WTC11 (cell line): ENCODE data around the gene C1QTNF6. TPM values are rescaled to one million over a fixed set of nuclear protein-coding genes. Genes with fewer than 3 reads are reported as not detected.

ENCODE experiments used
- ATAC-seq: fragments of 200-7000 bp; cut with Tn5 transposase; 2 replicates; pipeline ENCODE4 v1.10.0; 2021; ENCODE audit warnings: mild to moderate bottlenecking, moderate library complexity
- CTCF ChIA-PET: fragments of 300-600 bp; sonication (Branson Sonifier 250); formaldehyde crosslinking; loops from one replicate; lab custom pipeline; 2021; ENCODE audit warnings: antibody characterized with exemption; lab: Charles Lee
- POLR2A ChIA-PET: fragments of 350-600 bp; sonication (Branson Sonifier 250); formaldehyde crosslinking; loops from one replicate; lab custom pipeline; 2021; ENCODE audit warnings: antibody characterized with exemption; lab: Charles Lee
- DNase-seq: peaks from one replicate; pipeline ENCODE4 v3.0.0; 2021; ENCODE audit warnings: low spot score
- H3K27ac Mint-ChIP-seq: 2 replicates; pipeline ENCODE4 v1.8.0; 2021; ENCODE audit warnings: mixed read lengths
- H3K27me3 Mint-ChIP-seq: 2 replicates; pipeline ENCODE4 v1.8.0; 2021; ENCODE audit warnings: low read depth, mild to moderate bottlenecking, moderate library complexity, mixed read lengths
- H3K36me3 Mint-ChIP-seq: 2 replicates; pipeline ENCODE4 v1.8.0; 2021; ENCODE audit warnings: mixed read lengths
- H3K4me1 Mint-ChIP-seq: 2 replicates; pipeline ENCODE4 v1.8.0; 2022; ENCODE audit warnings: mixed read lengths
- H3K4me3 Mint-ChIP-seq: 2 replicates; pipeline ENCODE4 v1.8.0; 2021; ENCODE audit warnings: mild to moderate bottlenecking, moderate library complexity, mixed read lengths
- H3K9me3 Mint-ChIP-seq: 2 replicates; pipeline ENCODE4 v1.8.0; 2021; ENCODE audit warnings: mixed read lengths
- GABPB1 ChIP-seq: sonication (generic); formaldehyde crosslinking; IDR thresholded peaks from 2 replicates; pipeline ENCODE4 v1.8.1; 2023; ENCODE audit warnings: mild to moderate bottlenecking, missing genetic modification reagents
- IRF2 ChIP-seq: sonication (generic); formaldehyde crosslinking; IDR thresholded peaks from 2 replicates; pipeline ENCODE4 v1.8.0; 2022; ENCODE audit warnings: low read depth, missing genetic modification reagents, borderline replicate concordance
- KAT7 ChIP-seq: sonication (generic); formaldehyde crosslinking; IDR thresholded peaks from 2 replicates; pipeline ENCODE4 v1.8.1; 2023; ENCODE audit warnings: missing genetic modification reagents, mild to moderate bottlenecking, borderline replicate concordance
- NFATC4 ChIP-seq: fragments of 250-450 bp; sonication (Bioruptor Pico); IDR thresholded peaks from 2 replicates; pipeline ENCODE4 v1.9.0; 2021; ENCODE audit warnings: mild to moderate bottlenecking
- NFYB ChIP-seq: sonication (generic); formaldehyde crosslinking; conservative IDR thresholded peaks from 2 replicates; pipeline ENCODE4 v1.8.0; 2022; ENCODE audit warnings: low read depth, missing genetic modification reagents
- NR2C2 ChIP-seq: sonication (generic); formaldehyde crosslinking; IDR thresholded peaks from 2 replicates; pipeline ENCODE4 v1.8.0; 2022; ENCODE audit warnings: mild to moderate bottlenecking, missing genetic modification reagents
- RORB ChIP-seq: fragments of 250-450 bp; sonication (Bioruptor Pico); IDR thresholded peaks from 2 replicates; pipeline ENCODE4 v1.9.0; 2021; ENCODE audit warnings: mild to moderate bottlenecking
- ZNF263 ChIP-seq: sonication (generic); formaldehyde crosslinking; IDR thresholded peaks from 2 replicates; pipeline ENCODE4 v1.8.1; 2022; ENCODE audit warnings: low read depth, mild to moderate bottlenecking, moderate library complexity, missing genetic modification reagents
- ZNF396 ChIP-seq: fragments of 250-450 bp; sonication (Bioruptor Pico); IDR thresholded peaks from 2 replicates; pipeline ENCODE4 v1.8.0; 2021; ENCODE audit warnings: mild to moderate bottlenecking, moderate library complexity, borderline replicate concordance
- ZNF423 ChIP-seq: fragments of 250-450 bp; sonication (Bioruptor Pico); IDR thresholded peaks from 2 replicates; pipeline ENCODE4 v2.1.2; 2022; ENCODE audit warnings: mild to moderate bottlenecking, moderate library complexity
- total RNA-seq: library from RNA; stranded (reverse); gene quantifications from 3 replicates; pipeline ENCODE4 v1.2.3, GENCODE V29; 2021
- TF ChIP-seq, protein P1 (sequence below): fragments of 250-450 bp; sonication (Bioruptor Pico); IDR thresholded peaks from 2 replicates; pipeline ENCODE4 v2.1.2; 2022; ENCODE audit warnings: mild to moderate bottlenecking, moderate library complexity
- TF ChIP-seq, protein P2 (sequence below): sonication (generic); formaldehyde crosslinking; IDR thresholded peaks from 2 replicates; pipeline ENCODE4 v1.8.1; 2023; ENCODE audit warnings: mild to moderate bottlenecking, missing genetic modification reagents
- TF ChIP-seq, protein P3 (sequence below): sonication (generic); formaldehyde crosslinking; IDR thresholded peaks from 2 replicates; pipeline ENCODE4 v1.8.0; 2023; ENCODE audit warnings: mild to moderate bottlenecking, missing genetic modification reagents
- TF ChIP-seq, protein P4 (sequence below): sonication (generic); formaldehyde crosslinking; conservative IDR thresholded peaks from 2 replicates; pipeline ENCODE4 v1.8.1; 2023; ENCODE audit warnings: mild to moderate bottlenecking, low read depth, missing genetic modification reagents, moderate library complexity
- TF ChIP-seq, protein P5 (sequence below): sonication (generic); formaldehyde crosslinking; IDR thresholded peaks from 2 replicates; pipeline ENCODE4 v1.8.1; 2022; ENCODE audit warnings: low read depth, missing genetic modification reagents, borderline replicate concordance
- TF ChIP-seq, protein P6 (sequence below): sonication (generic); formaldehyde crosslinking; conservative IDR thresholded peaks from 2 replicates; pipeline ENCODE4 v1.8.1; 2022; ENCODE audit warnings: mild to moderate bottlenecking, missing genetic modification reagents
- TF ChIP-seq, protein P7 (sequence below): sonication (generic); formaldehyde crosslinking; IDR thresholded peaks from 2 replicates; pipeline ENCODE4 v1.8.0; 2022; ENCODE audit warnings: missing genetic modification reagents

The C1QTNF6 gene
- total RNA-seq, 1 experiment from 2014 or later, result 5.9 TPM

DNA sequence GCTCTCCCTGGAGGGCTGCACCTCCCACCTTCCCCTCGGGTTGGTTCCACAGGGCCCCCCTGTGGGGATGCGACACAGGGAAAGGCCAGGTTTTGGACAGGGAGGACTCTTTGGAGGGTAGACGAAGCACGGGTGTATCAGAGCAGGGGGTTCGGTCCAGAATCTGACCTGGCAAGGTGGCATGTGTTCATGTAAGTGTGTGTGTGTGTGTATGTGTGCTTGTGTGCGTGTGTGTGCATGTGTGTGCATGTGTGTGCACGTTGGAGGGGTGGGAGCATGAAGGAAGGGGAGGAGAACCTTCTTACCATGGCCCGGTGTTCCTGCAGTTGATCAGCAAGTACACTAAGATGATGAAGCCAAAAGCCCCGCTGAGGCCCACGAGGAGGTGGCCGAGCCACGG is 53.0 kb downstream of the C1QTNF6 start:
- no peak for TF ChIP-seq NR2C2
- no peak for TF ChIP-seq KAT7 (CRISPR knock-in tag)
- TF ChIP-seq ZNF423 (CRISPR knock-in tag), result no peak
- TF ChIP-seq, protein P1, sequence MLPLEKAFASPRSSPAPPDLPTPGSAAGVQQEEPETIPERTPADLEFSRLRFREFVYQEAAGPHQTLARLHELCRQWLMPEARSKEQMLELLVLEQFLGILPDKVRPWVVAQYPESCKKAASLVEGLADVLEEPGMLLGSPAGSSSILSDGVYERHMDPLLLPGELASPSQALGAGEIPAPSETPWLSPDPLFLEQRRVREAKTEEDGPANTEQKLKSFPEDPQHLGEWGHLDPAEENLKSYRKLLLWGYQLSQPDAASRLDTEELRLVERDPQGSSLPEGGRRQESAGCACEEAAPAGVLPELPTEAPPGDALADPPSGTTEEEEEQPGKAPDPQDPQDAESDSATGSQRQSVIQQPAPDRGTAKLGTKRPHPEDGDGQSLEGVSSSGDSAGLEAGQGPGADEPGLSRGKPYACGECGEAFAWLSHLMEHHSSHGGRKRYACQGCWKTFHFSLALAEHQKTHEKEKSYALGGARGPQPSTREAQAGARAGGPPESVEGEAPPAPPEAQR (CRISPR knock-in tag), result no peak
- no peak for TF ChIP-seq NFATC4 (CRISPR knock-in tag)
- TF ChIP-seq GABPB1 (CRISPR knock-in tag), result no peak
- TF ChIP-seq, protein P2, sequence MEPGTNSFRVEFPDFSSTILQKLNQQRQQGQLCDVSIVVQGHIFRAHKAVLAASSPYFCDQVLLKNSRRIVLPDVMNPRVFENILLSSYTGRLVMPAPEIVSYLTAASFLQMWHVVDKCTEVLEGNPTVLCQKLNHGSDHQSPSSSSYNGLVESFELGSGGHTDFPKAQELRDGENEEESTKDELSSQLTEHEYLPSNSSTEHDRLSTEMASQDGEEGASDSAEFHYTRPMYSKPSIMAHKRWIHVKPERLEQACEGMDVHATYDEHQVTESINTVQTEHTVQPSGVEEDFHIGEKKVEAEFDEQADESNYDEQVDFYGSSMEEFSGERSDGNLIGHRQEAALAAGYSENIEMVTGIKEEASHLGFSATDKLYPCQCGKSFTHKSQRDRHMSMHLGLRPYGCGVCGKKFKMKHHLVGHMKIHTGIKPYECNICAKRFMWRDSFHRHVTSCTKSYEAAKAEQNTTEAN (CRISPR knock-in tag), result no peak
- TF ChIP-seq ZNF396 (CRISPR knock-in tag), result no peak
- H3K4me1 Mint-ChIP-seq, result no peaks in the 10 kb centered on the region
- no peaks in the 10 kb centered on the region for H3K36me3 Mint-ChIP-seq
- H3K27me3 Mint-ChIP-seq, result no peaks in the 10 kb centered on the region
- ChIA-PET POLR2A (no interaction called here), CTCF (no interaction called here)
- ATAC-seq (no peak), DNase-seq (no peak)
- no peak overlapping the region for H3K4me3 Mint-ChIP-seq
- no peak overlapping the region for H3K27ac Mint-ChIP-seq
- no peaks in the 10 kb centered on the region for H3K9me3 Mint-ChIP-seq

DNA sequence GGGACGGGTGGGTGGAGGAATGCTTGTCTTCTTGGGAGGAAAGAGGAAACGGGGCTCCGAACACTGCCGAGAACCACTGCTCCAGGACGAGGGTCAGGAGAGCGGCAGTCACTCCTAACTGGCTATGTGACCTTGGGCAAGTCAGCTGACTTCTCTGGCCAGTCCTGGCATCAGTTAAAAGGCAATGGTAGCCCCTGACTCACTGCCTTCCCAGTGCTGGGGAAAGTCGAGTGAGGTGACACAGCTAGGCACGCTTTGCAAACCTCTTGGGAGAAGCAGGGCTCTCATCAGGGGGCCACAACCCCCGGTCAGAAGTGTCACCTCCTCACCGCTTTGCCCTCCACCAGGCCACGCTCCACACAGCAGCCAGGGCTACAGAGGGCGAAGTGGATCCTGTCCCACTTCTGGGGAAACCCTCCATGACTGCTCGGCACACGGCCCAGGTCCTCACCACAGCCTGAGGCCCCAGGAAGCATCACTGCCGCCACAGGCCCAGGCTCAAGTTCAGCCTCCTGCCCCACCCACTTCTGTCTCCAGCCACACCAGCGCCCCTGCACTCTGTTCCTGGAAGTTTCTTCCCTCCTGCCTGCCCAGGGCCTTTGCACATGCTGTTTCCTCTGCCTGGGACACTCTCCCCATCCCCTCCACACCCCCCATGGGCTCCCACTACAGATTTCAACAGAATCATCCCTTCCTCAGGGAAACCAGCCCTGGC is 54.6 kb downstream of the C1QTNF6 start:
- no peaks in the 10 kb centered on the region for H3K36me3 Mint-ChIP-seq

More for the DNA sequence above, 54.6 kb downstream of the C1QTNF6 start:
- no peak overlapping the region for H3K27ac Mint-ChIP-seq
- no peaks in the 10 kb centered on the region for H3K9me3 Mint-ChIP-seq
- no peak for DNase-seq
- H3K4me3 Mint-ChIP-seq, result no peak overlapping the region
- CTCF ChIA-PET, result interaction anchor here (1.5 kb wide), 1 partner anchor 15 kb away, joined by 6 read pairs; no protein-coding TSS in a partner anchor
- POLR2A ChIA-PET, result no interaction called here
- no peaks in the 10 kb centered on the region for H3K27me3 Mint-ChIP-seq
- no peaks in the 10 kb centered on the region for H3K4me1 Mint-ChIP-seq
- no peak for TF ChIP-seq RORB (CRISPR knock-in tag)
- TF ChIP-seq ZNF263 (CRISPR knock-in tag), result no peak
- no peak for TF ChIP-seq IRF2 (CRISPR knock-in tag)
- TF ChIP-seq NFYB (CRISPR knock-in tag), result no peak
- no peak for TF ChIP-seq ZNF423 (CRISPR knock-in tag)
- TF ChIP-seq, protein P3, sequence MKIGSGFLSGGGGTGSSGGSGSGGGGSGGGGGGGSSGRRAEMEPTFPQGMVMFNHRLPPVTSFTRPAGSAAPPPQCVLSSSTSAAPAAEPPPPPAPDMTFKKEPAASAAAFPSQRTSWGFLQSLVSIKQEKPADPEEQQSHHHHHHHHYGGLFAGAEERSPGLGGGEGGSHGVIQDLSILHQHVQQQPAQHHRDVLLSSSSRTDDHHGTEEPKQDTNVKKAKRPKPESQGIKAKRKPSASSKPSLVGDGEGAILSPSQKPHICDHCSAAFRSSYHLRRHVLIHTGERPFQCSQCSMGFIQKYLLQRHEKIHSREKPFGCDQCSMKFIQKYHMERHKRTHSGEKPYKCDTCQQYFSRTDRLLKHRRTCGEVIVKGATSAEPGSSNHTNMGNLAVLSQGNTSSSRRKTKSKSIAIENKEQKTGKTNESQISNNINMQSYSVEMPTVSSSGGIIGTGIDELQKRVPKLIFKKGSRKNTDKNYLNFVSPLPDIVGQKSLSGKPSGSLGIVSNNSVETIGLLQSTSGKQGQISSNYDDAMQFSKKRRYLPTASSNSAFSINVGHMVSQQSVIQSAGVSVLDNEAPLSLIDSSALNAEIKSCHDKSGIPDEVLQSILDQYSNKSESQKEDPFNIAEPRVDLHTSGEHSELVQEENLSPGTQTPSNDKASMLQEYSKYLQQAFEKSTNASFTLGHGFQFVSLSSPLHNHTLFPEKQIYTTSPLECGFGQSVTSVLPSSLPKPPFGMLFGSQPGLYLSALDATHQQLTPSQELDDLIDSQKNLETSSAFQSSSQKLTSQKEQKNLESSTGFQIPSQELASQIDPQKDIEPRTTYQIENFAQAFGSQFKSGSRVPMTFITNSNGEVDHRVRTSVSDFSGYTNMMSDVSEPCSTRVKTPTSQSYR (CRISPR knock-in tag), result no peak
- TF ChIP-seq, protein P4, sequence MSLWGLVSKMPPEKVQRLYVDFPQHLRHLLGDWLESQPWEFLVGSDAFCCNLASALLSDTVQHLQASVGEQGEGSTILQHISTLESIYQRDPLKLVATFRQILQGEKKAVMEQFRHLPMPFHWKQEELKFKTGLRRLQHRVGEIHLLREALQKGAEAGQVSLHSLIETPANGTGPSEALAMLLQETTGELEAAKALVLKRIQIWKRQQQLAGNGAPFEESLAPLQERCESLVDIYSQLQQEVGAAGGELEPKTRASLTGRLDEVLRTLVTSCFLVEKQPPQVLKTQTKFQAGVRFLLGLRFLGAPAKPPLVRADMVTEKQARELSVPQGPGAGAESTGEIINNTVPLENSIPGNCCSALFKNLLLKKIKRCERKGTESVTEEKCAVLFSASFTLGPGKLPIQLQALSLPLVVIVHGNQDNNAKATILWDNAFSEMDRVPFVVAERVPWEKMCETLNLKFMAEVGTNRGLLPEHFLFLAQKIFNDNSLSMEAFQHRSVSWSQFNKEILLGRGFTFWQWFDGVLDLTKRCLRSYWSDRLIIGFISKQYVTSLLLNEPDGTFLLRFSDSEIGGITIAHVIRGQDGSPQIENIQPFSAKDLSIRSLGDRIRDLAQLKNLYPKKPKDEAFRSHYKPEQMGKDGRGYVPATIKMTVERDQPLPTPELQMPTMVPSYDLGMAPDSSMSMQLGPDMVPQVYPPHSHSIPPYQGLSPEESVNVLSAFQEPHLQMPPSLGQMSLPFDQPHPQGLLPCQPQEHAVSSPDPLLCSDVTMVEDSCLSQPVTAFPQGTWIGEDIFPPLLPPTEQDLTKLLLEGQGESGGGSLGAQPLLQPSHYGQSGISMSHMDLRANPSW (CRISPR knock-in tag), result no peak
- TF ChIP-seq, protein P5, sequence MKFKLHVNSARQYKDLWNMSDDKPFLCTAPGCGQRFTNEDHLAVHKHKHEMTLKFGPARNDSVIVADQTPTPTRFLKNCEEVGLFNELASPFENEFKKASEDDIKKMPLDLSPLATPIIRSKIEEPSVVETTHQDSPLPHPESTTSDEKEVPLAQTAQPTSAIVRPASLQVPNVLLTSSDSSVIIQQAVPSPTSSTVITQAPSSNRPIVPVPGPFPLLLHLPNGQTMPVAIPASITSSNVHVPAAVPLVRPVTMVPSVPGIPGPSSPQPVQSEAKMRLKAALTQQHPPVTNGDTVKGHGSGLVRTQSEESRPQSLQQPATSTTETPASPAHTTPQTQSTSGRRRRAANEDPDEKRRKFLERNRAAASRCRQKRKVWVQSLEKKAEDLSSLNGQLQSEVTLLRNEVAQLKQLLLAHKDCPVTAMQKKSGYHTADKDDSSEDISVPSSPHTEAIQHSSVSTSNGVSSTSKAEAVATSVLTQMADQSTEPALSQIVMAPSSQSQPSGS (CRISPR knock-in tag), result no peak
- TF ChIP-seq, protein P6, sequence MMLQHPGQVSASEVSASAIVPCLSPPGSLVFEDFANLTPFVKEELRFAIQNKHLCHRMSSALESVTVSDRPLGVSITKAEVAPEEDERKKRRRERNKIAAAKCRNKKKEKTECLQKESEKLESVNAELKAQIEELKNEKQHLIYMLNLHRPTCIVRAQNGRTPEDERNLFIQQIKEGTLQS (CRISPR knock-in tag), result no peak
- TF ChIP-seq, protein P7, sequence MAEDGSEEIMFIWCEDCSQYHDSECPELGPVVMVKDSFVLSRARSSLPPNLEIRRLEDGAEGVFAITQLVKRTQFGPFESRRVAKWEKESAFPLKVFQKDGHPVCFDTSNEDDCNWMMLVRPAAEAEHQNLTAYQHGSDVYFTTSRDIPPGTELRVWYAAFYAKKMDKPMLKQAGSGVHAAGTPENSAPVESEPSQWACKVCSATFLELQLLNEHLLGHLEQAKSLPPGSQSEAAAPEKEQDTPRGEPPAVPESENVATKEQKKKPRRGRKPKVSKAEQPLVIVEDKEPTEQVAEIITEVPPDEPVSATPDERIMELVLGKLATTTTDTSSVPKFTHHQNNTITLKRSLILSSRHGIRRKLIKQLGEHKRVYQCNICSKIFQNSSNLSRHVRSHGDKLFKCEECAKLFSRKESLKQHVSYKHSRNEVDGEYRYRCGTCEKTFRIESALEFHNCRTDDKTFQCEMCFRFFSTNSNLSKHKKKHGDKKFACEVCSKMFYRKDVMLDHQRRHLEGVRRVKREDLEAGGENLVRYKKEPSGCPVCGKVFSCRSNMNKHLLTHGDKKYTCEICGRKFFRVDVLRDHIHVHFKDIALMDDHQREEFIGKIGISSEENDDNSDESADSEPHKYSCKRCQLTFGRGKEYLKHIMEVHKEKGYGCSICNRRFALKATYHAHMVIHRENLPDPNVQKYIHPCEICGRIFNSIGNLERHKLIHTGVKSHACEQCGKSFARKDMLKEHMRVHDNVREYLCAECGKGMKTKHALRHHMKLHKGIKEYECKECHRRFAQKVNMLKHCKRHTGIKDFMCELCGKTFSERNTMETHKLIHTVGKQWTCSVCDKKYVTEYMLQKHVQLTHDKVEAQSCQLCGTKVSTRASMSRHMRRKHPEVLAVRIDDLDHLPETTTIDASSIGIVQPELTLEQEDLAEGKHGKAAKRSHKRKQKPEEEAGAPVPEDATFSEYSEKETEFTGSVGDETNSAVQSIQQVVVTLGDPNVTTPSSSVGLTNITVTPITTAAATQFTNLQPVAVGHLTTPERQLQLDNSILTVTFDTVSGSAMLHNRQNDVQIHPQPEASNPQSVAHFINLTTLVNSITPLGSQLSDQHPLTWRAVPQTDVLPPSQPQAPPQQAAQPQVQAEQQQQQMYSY (CRISPR knock-in tag), result no peak
- no peak for ATAC-seq
